GM13977 (cell line): ENCODE results near the gene HERC4.

Source experiments
- DNase-seq: peaks from one replicate; pipeline ENCODE4 v3.0.0; 2012; ENCODE audit warnings: low spot score
- CTCF ChIP-seq: IDR thresholded peaks from 2 replicates; pipeline ENCODE4 v1.5.1; 2012; ENCODE audit warnings: mild to moderate bottlenecking, control low read depth; ENCODE audit not compliant: insufficient read depth; ENCODE audit errors: extremely low read depth, missing control alignments
- in situ Hi-C: fragments of 300-500 bp; cut with MboI; formaldehyde crosslinking; loops from one replicate; pipeline ENCODE4 v1.12.0; 2022; ENCODE audit warnings: low sequenced_read_pairs, low pct_unique_long_range_greater_than_20kb, mixed read lengths, inconsistent platforms; ENCODE audit not compliant: unreplicated experiment

HERC4 gene

DNA sequence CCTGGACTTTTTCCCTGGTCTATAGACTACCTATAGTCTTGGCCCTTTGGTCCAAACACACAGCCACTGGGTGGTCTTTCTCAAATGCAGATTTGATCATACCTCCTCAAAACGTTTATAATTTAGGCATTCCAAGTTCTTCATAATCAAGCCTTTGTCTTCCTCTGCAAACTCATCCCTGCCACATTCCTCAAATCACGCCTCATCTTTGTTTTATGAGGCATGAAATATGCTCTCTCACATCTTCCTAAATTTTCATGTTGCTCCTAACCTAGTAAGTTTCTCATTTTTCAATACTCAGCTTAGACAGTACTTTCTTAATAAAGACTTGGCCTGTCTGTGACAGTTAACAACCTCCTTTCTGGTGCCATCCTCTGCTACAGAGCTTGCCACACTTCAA is 10.9 kb upstream of the HERC4 start:
- in situ Hi-C loops, result no loop called here
- TF ChIP-seq CTCF, result no peak
- DNase-seq, result no peak

- no peak for TF ChIP-seq CTCF
- in situ Hi-C loops, result no loop called here
- DNase-seq, result no peak
These were observed 9.4 kb upstream of the HERC4 start for GRCh38 chr10:68084469-68084868.

DNA sequence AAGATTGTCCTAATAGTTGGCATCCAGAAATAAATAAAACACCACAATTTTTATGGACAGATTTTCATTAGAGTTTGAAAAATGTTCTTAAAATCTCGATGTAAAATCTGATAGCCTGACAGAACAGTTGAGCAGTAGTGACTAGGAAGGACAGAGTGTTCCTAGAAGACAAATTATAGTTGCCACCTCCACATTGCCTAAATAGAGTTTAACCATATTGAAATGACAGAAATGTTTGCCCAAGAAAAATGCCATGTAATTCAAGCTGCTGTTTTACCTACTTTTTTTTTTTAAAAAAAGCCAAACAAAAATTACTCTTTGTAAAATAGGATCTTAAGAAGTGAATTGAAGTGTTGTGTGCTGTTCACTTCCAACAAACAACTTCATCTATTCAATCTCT is 8.9 kb upstream of the HERC4 start:
- TF ChIP-seq CTCF, result no peak
- in situ Hi-C loops, result no loop called here
- DNase-seq, result no peak

DNA sequence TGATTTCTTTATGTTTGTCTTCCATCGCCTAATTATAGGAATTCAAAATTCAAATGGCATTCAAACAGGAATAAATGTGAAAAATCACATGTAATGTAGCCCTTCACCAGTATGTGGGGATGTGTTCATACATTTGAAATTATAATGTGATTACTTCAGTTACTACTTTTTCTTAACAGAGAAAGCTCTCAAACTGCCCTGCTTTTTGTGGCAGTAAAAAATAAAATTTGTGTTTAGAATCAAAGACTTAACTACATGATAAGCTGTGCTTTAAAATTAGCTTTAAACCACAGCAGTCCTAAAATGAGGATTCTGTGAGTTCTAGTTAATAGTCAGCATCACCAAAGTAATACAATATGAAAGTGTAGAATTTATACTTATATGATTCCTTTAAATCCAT is 7.8 kb upstream of the HERC4 start:
- in situ Hi-C loops, result no loop called here
- DNase-seq, result no peak
- TF ChIP-seq CTCF, result no peak

GRCh38 chr10:68081916-68082315 is 6.8 kb upstream of the HERC4 start:
- in situ Hi-C loops, result no loop called here
- no peak for DNase-seq
- no peak for TF ChIP-seq CTCF

DNA sequence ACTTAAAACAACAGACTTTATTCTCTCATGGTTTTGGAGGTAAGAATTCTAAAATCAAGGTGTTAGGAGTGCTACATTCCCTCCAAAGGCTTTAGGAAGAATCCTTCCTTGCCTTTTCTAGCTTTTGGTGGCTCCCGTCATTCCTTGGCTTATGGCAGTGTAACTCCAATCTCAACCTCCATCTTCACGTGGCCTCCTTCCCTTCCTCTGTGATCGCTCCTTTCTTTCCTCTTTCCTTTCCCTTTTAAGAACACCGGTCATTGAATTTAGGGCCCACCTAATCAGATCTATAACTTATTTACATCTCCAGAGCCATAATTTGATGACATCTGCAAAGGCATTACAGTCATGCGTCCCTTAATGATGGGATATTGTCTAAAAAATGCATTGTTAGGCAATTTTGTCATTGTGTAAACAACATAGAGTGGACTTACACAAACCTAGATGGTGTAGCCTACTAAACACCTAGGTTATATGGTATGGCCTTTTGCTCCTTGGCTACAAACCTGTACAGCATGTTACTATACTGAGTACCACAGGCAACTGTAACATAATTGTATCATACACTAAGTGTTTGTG is 5.9 kb upstream of the HERC4 start:
- DNase-seq, result no peak
- TF ChIP-seq CTCF, result no peak
- in situ Hi-C loops, result no loop called here

DNA sequence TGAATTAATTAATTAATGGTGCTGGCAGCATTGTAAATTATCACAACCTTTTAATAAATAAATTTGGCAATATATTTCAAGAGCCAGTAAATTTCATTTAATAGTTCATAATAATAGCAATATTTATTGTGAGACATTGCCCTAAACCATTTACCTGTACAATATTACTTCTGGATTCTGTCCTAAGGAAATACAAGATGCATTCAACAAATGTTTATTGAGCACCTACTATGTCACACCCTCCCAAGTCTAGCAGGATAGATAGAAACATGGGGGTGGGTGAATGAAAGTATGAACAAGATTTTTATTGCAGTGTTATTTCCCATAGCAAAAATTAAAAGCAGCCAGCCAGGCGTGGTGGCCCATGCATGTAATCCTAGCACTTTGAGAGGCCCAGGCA is 4.4 kb upstream of the HERC4 start:
- in situ Hi-C loops, result no loop called here
- DNase-seq, result no peak
- no peak for TF ChIP-seq CTCF
